ENCODE measurements around the gene LRRC45.
"Not testable (repeated sequence)": the region's sequence is repeated elsewhere in the genome, so short reads cannot be mapped to it uniquely, and the experiment has no call there.

The LRRC45 gene

DNA sequence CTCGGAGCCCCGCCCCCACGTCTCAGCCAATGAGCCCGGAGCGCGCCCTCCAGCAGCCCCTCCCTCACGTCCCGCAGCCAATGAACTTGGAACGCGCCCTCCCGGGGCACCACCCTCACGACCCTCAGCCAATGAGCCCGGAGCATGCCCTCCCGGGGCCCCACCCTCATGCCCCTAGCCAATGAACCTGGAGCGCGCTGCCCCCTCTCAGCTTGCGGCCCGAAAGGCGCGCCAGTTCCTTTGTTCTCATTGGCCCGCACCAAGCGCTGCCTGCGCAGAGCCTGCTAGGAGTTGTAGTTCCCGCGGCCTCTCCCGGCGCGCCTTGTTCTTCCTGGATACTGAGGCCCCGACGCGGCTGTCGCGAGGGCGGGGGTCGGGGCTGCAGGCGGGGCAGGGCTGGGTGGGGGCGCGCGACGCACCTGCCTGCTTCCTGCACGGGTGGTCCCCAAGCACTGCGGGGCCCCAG is at the start of gene LRRC45:
Gene LRRC45 (plus strand): TSS at position 325 of the 466 bp plus-strand sequence. CDS start 339 bp downstream, outside the sequence.
- peak; percentile 99 for DNase-seq

DNA sequence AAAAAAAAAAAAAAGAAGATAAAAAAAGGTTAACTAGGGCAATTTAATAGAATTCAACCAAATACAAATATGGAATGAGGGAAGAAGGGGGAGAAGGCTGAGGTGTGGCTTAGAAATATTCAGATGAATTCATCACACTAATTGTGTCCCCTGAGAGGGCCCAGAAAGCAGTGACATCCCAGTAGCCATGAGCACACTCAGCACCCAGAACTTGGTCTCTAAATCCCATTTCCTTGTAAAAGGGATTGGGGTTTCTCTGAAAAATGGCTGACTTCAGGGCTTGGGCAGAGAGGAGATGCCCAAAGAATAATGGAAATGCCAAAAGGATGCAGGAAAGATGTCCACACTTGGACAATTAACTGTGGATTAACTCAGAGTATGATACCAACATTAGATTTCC is 49.7 kb upstream of the LRRC45 start:
- no peak for DNase-seq

DNA sequence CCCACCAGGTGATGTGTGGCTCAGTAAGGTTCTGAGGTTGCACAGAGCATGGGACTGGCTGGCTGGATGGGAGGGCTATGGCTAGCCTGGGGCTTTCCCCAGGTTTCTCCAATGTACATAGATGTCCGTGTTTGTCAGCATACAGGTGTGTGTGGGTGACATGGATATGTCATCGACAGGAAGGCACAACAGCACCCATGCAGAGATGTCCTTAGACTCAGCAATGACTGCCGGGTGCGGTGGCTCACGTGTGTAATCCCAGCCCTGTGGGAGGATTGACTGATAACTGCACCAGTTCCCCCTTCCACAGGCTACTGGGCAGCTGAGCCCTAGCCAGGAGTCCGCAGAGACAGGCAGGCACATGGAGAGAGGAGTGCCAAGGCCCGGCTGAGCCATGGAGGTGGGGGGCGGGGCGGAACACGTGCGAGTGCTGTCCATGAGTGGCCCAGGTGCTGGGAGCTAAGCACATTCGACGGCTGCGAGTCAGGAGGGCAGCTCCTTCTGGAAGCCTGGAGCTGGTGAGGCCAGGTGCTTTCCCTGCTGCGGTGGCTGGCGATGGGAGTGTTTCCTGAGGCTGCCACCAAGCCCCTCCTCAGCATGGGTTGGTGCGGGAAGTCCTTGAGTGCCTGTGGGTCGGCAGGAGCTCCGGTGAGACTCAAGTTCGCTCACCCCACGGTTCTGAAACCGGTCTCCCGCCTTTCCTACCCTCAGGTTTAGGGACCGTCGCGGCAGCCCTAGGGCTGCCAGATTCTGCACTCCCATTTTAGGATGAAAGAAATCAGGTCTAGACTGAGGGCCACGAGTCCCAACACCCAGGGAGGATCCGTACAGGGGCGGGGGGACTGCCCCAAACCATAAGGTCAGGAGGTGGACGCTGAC is 46.5 kb upstream of the LRRC45 start:
- peak; percentile 74 for DNase-seq

DNA sequence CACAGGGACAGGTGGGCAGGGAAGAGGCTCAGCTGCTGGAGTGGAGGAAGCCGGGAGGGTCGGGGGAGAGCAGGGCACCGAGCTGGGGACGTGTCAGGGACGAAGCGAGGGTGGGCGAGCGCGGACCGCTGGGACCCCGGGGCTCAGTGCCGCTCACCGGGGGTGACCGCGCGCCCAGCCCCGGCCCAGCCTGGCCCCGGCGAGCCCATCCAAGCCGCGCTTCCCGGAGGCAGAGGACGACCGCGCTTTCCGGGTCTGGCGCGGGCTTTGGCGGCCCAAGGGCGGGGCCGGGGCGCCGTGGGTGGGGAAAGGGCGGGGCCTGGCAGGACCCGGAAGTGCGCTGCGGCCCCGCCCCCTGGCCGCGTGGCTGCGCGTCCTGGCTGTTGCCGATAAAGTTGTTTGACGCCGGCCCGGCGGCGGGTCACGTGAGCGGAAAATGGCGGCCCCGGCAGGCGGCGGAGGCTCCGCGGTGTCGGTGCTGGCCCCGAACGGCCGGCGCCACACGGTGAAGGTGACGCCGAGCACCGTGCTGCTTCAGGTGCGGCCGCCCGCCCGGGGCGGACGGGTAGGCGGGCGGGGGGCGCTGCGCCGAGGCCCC is 45.8 kb upstream of the LRRC45 start, which contains the start of gene ASPSCR1:
Gene ASPSCR1 (plus strand): TSS at position 419 of the 598 bp plus-strand sequence. CDS start 18 bp downstream, at position 437.
- DNase-seq: peak; percentile 91

DNA sequence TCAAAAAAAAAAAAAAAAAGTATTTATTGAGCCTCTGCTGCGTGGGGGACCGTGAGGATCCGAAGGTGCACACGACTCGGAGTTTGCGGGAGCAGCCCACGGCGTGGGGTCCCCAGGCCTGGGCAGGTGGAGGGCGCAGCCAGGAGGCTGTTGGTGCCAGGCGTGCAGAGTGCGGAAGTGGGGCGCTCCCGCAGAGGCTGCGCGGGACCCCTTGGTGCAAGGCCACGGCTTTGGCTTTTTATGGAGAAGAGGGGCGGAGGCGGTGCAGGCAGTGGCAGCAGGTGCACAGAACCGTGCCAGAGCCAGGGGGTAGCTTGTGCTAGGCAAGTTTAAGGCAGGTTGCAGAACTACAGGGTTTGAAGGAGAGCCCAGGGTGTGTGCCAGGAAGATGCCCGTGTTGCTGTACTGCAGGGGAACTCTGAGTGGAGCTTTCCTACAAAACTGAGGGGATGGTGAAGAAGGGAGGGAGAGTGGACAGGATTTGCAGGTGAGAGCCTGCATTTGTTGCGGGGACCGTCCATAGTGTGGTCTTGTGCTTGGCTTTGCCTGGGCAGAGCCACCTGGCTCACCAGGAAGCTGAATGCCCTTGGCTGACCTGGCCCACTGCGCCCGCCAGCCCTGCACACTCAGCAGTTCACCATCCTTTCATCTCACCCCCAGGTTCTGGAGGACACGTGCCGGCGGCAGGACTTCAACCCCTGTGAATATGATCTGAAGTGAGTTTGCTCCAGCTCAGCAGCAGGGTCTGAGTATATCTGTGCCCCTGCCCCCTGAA is 44.4 kb upstream of the LRRC45 start:
- peak; percentile 66 for DNase-seq

DNA sequence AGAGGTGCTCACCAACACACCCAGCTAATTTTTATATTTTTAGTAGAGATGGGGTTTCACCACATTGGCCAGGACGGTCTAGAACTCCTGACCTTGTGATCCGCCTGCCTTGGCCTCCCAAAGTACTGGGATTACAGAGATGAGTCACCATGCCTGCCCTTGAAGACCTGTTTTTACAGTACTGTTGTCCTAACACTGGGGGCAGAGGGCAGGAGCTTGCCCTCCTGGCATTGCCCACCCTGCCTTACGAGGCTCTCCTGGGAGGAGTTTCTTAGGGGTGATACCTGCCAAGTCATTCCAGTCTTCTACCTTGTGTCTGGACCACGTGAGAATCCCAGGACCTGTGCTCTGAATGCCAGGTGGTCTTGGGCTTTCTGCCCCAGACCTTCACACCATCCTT is 43.0 kb upstream of the LRRC45 start:
- no peak for DNase-seq

DNA sequence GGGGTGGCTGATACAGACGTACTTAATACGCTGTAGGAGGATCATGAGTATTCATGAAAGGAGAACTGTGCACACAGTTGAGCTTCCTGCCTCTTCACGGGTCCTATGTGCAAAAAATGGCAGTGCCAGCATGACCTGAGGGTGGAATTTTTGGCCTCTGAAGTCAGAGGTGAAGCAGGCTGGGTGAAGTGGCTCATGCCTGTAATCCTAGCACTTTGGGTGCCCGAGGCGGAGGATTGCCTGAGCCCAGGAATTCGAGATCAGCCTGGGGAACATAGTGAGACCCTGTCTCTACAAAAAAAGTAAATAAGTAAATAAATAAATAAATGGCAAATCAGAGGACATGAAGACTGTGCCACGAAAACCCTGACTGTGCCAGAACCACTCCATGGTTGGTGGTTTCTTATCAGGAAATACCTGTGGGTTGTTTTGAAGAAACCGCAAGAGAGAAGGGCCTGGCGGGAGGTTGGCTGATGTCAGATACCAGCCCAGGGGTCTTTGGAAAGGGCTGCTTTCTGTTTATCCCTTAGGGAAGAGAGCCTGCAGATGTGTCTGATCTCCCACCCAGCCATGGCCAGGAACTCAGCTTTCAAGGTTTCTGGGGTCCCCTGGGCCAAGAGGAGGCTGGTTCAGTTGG is 42.3 kb upstream of the LRRC45 start:
- no peak for DNase-seq

DNA sequence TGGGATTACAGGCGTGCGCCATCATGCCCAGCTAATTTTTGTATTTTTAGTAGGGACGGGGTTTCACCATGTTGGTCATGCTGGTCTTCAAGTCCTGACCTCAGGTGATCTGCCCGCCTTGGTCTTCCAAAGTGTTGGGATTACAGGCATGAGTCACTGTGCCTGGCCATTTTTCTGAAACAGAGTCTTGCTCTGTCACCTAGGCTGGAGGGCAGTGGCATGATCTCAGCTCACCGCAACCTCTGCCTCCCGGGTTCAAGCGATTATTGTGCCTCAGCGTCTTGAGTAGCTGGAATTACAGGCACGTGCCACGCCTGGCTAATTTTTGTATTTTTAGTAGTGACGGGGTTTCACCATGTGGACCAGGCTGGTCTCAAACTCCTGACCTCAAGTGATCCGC is 41.6 kb upstream of the LRRC45 start:
- not testable (repeated sequence) for DNase-seq

DNA sequence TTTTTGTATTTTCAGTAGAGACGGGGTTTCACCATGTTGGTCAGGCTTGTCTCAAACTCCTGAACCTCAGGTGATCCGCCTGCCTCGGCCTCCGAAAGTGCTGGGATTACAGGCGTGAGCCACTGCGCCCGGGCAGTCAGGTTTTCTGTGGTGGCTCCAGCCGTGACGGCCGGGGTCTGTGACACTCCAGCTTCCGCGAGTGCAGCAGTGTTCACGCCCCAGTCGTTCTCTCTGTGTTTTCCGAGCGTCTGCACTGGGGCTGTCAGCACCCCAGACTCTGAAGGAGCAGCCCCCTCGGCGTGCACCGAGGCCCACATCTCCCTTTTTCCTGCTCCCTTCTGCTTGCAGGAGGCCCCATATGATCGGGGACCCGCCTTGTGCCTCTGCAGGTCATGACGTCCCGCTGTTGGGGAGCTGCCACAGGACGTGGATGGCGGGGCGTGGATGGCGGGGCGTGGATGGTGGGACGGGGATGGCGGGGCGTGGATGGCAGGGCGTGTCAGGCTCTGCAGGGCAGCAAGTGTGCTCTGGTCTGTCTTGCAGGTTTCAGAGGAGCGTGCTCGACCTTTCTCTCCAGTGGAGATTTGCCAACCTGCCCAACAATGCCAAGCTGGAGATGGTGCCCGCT is 40.0 kb upstream of the LRRC45 start:
- no peak for DNase-seq

DNA sequence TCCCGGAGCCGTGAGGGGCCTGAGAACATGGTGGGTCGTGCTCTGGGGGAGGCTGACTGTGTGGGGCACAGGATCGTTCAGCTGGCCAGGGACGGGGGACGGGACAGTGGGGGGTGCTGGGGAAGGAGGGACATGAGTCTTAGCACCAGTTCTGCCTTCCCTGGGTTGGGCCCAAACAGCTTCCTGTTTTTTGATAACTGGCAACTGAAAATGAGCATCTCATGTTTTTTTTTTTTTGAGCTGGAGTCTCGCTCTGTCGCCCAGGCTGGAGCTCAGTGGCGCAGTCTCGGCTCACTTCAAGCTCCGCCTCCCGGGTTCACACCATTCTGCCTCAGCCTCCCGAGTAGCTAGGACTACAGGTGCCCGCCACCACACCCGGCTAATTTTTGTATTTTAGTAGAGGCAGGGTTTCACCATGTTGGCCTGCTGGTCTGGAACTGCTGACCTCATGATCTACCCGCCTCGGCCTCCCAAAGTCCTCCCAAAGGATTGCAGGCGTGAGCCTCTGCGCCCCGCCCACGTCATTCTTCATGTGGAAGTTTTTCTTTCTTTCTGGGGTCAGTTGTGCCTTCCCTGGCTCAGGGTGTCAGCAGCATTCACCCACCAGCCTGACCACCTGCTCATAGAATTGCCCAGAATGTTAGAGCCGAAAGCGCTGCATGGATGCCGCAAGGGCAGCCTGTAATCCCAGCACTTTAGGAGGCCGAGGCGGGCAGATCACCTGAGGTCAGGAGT is 39.3 kb upstream of the LRRC45 start:
- no peak for DNase-seq

DNA sequence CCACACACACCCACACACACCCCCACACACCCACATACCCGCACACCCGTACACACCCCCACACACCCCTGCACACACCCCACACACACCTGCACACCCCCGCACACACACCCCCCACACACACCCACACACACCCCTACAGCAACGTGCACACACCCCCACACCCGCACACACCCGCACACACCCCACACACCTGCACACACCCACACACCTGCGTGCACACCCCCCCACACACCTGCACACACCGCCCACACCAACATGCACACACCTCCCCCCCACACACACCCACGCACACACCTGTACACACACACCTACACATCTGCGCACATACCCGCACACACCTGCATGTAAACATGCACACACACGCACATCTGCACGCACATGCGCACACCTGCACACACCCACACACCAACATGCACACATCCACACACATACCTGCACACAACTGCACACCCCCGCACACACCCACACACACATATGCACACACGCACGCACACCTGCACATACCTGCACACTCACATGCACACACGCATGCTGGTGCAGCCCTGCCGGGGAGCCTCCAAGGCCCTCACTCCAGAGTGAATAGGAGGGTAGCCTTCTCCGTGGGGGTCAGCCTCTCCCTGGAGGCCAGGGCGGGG is 38.2 kb upstream of the LRRC45 start:
- no peak for DNase-seq

DNA sequence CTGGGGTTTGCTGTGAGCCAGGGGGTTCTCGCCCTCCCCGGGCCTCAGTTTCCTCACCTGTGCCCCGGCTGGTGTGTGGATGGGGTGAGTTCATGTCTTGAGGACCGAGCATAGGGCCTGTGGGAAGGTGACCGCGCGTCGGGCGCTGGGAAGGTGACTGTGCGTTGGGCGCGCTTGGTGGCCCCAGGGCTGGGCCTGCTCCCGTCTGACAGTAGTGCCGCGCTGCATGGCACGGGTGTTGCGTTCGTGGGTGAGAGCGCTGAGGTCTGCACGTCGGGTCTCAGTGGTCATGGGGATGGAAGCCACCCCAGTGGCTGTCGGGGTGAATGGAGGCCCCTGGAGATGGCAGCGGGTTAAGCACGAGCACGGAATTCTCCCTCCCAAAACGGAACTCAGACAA is 36.5 kb upstream of the LRRC45 start:
- DNase-seq: no peak

DNA sequence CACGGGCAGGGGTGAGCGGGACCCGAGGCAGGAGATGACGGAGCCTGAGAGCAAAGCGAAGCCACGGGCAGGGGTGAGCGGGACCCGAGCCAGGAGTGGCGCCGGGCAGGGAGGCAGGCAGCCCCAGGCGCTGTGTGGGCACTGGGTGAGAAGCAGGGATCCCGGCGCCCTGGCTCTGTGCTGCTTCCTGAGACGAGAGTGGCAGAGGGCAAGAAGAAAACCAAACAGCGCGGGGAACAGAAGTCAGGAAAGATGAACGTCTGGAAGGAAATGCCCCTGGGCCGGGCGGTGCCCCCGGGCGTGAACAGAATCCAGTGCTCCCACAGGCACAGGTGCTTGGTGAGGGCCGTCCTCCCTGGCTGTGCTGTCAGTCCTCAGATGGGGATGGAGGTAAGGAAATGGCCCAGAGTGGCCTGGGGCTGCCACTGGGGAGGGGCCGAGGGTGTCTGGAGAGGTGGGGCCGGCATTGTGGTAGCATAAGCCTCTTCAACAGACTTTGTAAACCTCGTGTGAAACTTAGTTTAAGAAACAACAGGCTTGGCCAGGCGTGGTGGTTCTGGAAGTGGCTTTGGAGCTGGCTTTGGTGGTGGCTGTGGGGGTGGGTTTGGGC is 35.8 kb upstream of the LRRC45 start:
- DNase-seq: no peak

DNA sequence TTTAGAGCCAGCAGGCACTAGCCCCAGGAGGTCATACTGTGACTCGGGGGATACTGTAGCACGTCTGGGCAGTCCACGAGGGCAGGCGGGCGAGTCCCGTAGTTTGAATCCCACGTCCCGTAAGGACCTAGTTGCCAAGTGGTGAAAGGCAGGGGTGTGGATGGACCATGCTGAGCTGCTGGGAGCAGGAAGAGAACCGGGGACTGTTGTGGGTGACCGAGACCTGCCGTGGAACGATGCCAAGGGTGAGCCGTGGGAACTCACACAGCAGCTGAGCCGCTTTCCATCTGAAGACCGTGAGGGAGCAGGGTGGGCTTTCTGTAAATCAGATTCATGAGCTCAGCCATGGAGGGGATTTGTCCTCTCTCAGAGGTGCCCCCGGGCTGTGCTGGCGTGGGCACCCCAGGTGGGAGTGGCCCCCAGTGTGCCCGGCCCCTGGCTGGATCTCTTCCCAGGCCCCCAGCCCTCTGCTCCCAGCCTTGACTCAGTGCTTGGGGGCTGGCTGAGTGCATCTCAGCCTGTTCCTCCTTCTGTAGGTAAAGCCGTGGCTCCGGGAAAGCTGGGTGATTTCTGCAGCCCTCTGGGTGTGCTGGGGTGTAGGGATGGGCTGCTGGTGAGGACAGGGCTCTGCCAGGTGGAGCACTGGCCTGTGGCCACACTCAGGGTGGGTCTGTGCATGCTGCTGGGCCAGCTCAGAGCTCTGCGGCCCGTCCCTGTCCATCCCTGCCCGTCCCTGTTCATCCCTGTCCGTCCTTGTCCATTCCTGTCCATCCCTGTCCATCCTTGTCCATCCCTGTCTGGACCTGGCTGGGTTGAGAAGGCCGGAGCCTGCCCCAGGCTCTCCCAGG is 32.0 kb upstream of the LRRC45 start:
- DNase-seq: no peak

DNA sequence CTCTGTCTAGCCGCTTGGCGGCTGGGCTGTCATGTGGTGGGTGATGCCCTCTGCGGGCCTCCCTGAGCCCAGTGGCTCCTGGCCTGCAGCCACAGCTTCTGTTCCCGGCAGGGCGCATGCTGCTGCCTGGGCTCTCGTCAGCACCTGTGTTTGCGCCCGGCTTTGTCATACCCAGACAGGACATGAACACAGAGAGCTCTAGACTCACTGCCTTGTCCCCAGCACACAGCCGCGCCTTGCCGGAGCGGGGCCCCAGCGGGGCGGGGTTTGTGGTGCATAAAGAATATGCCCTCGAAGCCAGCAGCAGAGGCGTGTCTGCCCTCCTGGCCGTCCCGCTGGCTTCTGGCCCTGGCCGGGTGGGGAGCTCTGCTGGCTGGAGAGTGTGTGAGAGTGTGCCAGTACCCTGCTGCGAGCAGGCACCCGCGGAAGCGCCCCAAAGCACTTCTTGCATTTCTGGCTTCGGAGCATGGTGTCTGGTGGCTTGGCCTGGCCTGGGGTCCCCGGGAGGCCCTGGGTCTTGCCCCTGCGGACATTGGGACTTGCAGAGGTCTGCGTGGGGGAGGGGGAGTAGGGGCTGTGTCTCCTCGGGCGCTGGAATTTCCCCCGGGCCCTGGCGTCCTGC is 31.3 kb upstream of the LRRC45 start:
- no peak for DNase-seq

DNA sequence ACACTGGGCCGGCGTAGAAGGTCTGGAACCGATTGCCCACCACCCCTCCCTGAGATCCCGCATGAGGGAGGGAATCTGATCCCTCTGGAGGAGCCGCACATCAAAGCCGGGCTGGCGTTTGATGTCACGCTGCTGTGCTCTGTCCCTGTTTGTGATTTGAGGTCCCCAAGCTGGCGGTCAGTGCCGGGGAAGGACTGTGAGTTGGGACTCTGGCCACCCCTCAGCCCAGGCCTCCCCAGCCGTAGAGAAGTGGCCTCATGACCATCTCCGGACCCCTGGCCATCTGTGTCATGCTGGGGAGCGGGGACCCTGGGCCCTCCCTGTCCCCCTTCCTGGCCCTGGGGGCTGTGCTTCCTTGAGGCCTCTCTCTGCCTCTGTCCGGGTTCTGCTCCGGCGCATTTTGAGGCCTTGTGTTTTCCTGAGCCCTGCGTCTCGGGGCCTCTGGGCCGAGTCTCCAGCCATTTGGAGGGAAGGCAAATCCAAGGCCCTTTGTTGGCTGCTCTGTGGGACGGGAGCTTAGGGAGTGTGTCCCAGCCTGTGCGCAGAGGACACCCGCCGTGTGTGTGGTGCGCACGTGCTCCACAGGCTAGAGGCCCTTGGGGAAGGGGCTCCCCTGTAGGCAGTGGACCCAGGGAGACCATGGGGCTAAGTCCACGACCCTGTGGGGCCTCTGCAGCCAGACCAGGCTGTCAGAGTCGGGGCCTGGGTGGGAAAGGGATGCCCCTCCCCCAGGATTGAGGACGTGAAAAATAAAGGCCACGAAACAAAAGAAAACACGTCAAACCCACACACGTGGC is 30.6 kb upstream of the LRRC45 start:
- DNase-seq: no peak

DNA sequence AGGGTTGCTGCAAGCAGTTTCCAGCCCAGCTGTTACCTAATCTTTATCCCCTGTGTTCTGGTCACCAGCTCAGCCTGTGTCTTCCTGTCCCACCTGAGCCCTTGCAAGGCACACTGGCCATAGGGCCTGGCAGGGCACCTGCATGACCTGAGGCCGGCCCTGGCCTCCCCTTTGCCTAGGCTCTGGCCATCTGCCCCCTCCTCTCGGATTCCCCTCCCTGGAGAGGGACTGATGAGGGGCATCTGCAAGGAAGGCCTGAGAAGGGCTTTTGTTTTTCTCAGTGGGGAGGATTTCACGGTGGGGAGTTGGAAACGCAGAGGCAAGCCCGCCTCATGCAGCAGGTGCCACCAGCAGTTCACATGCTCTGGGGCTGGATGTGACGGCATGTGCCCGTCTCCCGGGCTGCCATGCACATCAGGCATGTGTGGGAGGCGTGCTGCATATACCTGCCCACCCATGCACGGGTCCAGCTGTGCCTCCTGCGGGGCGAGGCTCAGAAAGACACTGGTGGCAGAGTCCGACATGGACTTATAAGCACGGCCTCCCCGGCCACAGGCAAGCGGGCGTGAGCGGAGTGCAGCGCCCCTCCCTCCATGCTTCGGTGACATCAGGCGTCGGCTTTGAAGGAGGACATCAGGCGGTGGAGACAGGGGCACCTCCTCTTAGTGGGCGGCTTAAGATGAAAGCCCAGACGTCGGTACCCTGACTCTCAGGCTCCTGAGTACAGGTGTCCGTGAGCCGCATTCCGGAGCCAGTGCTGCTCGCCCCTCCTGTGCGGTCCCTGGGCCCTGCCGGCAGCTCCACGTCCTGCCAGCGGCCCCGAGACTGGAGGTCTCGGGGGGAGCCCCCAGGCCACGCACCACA is 29.1 kb upstream of the LRRC45 start:
- DNase-seq: no peak

All from RPMI8226 (cell line).